Thyroid gland (tissue), 4 donors: ENCODE measurements around the gene ATP4B.

Source experiments
- CTCF ChIP-seq, 6 experiments: fragments of 200-600 bp in 3 of 6; fragments of 450-650 bp in 3 of 6; sonication (generic) in 3 of 6; IDR thresholded peaks; one replicate each; pipeline ENCODE4 v1.5.1; 2016 to 2019; ENCODE audit warnings: antibody characterized with exemption in 6 of 6, mild to moderate bottlenecking in 2 of 6, inconsistent platforms in 1 of 6, moderate library complexity in 1 of 6
- POLR2A ChIP-seq, 2 donors: fragments of 450-650 bp; IDR thresholded peaks; one replicate each; pipeline ENCODE4 v1.6.1; 2017; ENCODE audit warnings: antibody characterized with exemption in 2 of 2, mild to moderate bottlenecking in 2 of 2, moderate library complexity in 1 of 2

- TF ChIP-seq POLR2A (IDR thresholded peaks at IDR 0.05) (no peak), CTCF (IDR thresholded peaks at IDR 0.05) (no peak)
Observed at GRCh38 chr13:113646921-113647340, 11.1 kb downstream of the ATP4B start.
